PFSK-1 (cell line): Measurements from ENCODE around the gene ZNF280B.

Source experiments
- FOXP2 ChIP-seq: optimal IDR thresholded peaks from 2 replicates; pipeline ENCODE3; 2011; ENCODE audit warnings: borderline replicate concordance, control low read depth, inconsistent platforms; ENCODE audit not compliant: insufficient read depth; ENCODE audit errors: extremely low read length, extremely low read depth
- POLR2AphosphoS5 ChIP-seq: IDR thresholded peaks from 2 replicates; pipeline ENCODE4 v1.6.1; 2012; ENCODE audit warnings: low read depth, mild to moderate bottlenecking, control low read depth, low read length, moderate library complexity
- SIN3A ChIP-seq: IDR thresholded peaks from 2 replicates; pipeline ENCODE4 v1.6.1; 2012; ENCODE audit warnings: mild to moderate bottlenecking, low read length, moderate library complexity, borderline replicate concordance; ENCODE audit not compliant: insufficient read depth
- TAF1 ChIP-seq: IDR thresholded peaks from 2 replicates; pipeline ENCODE4 v1.6.1; 2012; ENCODE audit warnings: low read length, control low read depth, borderline replicate concordance; ENCODE audit not compliant: insufficient read depth
- TF ChIP-seq, protein P1 (sequence below), 2 experiments: IDR thresholded peaks; 2 replicates each; pipeline versions ENCODE4 v1.6.1 to v1.8.0; 2011 to 2012; ENCODE audit warnings: low read depth in 2 of 2, low read length in 2 of 2, control low read depth in 1 of 2, inconsistent platforms in 1 of 2, mild to moderate bottlenecking in 1 of 2, moderate library complexity in 1 of 2; ENCODE audit not compliant: insufficient read depth in 1 of 2

Gene ZNF280B

DNA sequence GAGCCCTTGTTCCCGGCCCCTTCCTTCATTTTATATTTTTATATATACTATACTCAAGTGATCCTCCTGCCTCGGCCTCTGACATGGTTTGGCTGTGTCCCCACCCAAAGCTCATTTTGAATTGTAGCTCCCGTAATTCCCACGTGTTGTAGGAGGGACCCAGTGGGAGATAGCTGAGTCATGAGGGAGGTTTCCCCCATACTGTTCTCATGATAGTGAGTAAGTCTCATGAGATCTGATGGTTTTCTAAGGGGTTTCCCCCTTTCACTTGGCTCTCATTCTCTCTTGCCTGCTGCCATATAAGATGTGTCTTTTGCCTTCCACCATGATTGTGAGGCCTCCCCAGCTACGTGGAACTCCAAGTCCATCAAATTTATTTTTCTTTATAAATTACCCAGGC, 18.8 kb upstream of the ZNF280B start:
- TF ChIP-seq, protein P1, sequence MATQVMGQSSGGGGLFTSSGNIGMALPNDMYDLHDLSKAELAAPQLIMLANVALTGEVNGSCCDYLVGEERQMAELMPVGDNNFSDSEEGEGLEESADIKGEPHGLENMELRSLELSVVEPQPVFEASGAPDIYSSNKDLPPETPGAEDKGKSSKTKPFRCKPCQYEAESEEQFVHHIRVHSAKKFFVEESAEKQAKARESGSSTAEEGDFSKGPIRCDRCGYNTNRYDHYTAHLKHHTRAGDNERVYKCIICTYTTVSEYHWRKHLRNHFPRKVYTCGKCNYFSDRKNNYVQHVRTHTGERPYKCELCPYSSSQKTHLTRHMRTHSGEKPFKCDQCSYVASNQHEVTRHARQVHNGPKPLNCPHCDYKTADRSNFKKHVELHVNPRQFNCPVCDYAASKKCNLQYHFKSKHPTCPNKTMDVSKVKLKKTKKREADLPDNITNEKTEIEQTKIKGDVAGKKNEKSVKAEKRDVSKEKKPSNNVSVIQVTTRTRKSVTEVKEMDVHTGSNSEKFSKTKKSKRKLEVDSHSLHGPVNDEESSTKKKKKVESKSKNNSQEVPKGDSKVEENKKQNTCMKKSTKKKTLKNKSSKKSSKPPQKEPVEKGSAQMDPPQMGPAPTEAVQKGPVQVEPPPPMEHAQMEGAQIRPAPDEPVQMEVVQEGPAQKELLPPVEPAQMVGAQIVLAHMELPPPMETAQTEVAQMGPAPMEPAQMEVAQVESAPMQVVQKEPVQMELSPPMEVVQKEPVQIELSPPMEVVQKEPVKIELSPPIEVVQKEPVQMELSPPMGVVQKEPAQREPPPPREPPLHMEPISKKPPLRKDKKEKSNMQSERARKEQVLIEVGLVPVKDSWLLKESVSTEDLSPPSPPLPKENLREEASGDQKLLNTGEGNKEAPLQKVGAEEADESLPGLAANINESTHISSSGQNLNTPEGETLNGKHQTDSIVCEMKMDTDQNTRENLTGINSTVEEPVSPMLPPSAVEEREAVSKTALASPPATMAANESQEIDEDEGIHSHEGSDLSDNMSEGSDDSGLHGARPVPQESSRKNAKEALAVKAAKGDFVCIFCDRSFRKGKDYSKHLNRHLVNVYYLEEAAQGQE (IDR thresholded peaks at IDR 0.05; ENCODE audit: insufficient read depth in 1 of 2, low read depth in 2 of 2, low read length in 2 of 2): no peak
- no peak for TF ChIP-seq SIN3A
- no peak for TF ChIP-seq TAF1
- no peak for TF ChIP-seq FOXP2
- TF ChIP-seq POLR2AphosphoS5: no peak

DNA sequence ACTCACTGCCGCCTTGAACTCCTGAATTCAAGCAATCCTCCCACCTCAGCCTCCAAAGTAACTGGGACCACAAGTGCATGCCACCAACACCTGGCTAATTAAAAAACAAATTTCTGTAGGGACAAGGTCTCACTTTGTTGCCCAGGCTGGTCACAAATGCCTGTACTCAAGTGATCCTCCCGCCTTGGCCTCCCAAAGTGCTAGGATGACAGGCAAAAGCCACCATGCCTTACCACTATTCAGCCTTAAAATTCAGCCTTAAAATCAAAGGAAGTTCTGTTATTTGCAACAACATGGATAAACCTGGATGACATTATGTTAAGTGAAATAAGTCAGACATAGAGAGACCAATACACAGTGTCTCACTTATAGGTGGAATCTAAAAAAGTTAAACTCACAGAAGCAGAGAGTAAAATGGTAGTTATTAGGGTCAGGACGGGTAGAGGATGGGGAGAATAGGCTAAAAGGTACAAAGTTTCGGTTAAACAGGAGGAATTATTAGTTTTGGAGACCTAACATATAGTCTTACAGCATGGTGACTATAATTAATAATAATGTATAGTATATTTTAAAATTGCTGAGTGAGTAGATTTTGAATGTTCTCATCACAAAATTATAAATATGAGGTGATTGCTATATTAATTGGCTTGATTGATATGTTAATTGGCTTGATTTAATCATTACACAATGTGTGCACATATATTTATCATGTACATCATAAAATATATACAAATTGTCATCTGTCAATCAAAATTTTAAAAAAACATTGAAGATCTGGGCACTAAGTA, 17.8 kb upstream of the ZNF280B start:
- TF ChIP-seq, protein P1 (IDR thresholded peaks at IDR 0.05; ENCODE audit: insufficient read depth in 1 of 2, low read depth in 2 of 2, low read length in 2 of 2): no peak
- TF ChIP-seq FOXP2: no peak
- TF ChIP-seq SIN3A: no peak
- TF ChIP-seq POLR2AphosphoS5: no peak
- TF ChIP-seq TAF1: no peak

GRCh38 chr22:22523494-22523893, 15.0 kb upstream of the ZNF280B start:
- no peak for TF ChIP-seq POLR2AphosphoS5

GRCh38 chr22:22521631-22522030, 13.1 kb upstream of the ZNF280B start:
- TF ChIP-seq SIN3A (no peak), POLR2AphosphoS5 (no peak), FOXP2 (no peak), TAF1 (no peak)
- TF ChIP-seq, protein P1 (IDR thresholded peaks at IDR 0.05; ENCODE audit: insufficient read depth in 1 of 2, low read depth in 2 of 2, low read length in 2 of 2): no peak

- TF ChIP-seq POLR2AphosphoS5 (no peak), TAF1 (no peak), FOXP2 (no peak)
- TF ChIP-seq, protein P1 (IDR thresholded peaks at IDR 0.05; ENCODE audit: insufficient read depth in 1 of 2, low read depth in 2 of 2, low read length in 2 of 2): no peak
These were observed 12.4 kb upstream of the ZNF280B start for GRCh38 chr22:22520667-22521602.
